ENCODE measurements around the gene SLC7A6.

The SLC7A6 gene

DNA sequence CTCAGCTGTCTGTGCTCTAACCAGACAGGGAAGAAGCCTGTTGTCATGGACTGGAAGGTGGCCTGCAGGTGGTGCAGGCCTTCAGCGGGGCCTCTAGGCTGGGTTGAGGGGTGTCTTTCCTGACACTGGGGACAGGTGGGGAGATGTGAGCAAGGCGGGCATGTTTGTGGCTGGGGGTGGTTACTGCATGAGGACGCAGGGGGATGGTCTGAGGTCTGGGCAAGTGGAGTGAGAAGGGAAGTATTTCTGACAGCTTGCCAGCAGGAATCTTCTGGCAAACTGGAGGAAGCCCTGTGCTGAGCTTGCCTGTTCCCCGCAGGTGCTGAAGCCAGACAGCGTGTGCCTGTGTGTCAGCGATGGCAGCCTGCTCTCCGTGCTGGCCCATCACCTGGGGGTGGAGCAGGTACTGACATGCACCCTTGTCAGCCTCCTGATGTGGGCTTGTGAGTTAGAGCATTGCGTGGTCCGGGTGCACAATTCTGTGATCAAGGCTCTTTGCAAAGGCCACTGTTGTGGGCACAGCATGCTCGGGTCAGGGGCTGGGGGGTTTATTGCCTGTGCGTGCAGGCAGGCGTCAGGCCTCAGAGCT lies 82.7 kb downstream of the SLC7A6 start:
- DNase-seq (ENCODE audit: low read depth in 2 of 2), result no peak

DNA sequence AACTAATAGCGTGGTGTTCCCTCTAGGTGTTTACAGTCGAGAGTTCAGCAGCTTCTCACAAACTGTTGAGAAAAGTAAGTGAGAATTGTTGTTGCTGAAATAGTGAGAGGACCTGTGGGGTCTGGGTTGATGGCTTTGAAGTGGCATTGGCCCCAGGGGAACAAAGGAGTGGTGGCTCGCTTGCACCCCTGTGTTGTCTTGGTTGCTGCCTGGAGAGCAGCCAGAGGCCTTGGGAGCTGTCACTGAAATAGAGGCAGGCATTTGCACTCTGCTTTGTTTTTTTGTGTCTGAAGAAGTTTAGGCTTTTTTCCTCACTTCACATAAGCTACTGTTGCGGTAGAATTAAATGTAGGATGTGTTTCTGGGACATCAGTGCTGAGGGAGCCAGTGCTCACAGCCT lies 83.3 kb downstream of the SLC7A6 start:
- DNase-seq (ENCODE audit: low read depth in 2 of 2), result no peak

DNA sequence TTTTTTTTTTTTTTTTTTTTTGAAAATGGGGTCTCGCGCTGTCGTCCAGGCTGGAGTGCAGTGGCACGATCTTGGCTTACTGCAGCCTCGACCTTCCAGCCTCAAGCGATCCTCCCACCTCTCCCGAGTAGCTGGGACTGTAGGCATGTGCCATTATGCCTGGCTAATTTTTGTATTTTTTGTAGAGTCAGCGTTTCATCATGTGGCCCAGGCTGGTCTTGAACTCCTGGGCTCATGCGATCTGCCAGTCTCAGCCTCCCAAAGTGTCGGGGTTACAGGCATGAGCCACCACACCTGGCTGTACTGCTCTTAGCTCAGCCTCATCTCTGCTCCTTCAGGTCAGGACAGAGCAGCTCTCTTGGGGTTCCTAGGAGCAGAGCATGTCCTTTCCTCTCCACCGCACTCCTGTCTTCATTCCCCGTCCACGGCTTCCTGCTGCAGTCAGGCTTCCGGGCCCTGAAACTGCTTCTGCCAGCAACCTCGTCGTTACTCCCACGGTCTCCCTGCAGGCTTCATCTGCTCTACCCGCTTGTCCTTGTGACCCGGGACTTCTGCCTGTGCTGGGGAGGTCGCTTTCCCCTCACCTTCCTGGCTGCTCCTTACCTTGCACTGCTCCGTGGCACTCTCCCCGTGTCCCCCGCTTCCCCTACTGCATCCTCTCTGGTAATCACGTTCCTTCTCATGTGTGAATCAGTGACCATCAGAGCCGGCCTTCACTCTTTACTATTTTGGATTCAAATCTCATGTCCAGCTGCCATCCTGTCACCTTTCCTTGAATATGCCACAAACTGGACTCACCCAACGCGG lies 84.5 kb downstream of the SLC7A6 start:
- DNase-seq (ENCODE audit: low read depth in 2 of 2), result no peak

DNA sequence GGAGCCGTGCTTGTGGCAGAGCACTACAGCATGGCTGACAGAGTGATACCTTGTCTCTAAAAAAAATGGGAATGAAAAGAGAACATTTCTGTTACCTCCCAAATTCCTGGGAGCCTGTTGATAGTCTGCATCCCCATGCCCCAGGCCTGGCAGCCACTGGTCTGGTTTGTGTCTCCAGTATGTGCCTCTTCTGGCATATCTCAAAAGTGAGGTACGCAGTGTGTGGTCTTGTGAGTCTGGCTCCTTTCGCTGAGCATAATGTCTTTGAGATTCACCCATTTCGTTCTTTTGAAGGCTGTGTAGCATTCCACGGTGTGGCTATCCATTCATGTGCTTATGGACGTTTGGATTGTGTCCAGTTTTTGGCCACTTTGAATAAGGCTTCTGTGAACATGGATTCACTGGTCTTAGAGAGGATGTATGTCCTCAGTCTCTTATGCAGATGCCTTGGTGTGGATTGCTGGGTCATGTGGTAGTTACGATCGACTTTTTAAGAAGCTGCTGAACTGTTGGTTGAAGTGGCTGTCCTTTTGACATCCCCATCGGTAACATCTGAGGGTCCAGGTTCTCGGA lies 85.6 kb downstream of the SLC7A6 start:
- DNase-seq (ENCODE audit: low read depth in 2 of 2), result no peak

DNA sequence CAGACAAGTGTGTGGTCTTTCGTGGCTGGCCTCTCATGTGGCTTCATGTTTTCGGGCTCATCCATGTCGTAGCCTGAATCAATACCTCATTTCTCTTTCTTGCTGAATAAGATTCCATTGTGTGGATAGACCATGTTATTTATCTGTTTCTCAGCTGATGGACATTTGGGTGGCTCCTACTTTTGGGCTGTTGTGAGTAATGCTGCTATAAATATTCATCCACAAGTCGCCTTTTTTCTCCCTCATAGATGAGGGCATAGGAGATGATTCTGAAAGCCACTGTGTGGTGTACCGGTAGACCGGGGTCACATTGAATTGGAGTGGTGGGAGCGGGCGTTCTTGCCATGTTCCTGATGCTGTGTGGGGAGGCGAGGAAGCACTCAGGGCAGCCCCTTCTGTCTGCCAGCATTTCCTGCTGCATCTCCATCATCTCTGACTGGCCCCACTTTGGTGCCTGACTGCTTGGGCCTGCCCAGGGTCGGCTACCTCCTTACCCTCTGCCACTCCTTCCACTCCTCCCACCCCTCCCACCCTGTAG lies 86.6 kb downstream of the SLC7A6 start:
- no peak for DNase-seq (ENCODE audit: low read depth in 2 of 2)
